GM12873 (cell line): ENCODE measurements around the gene VWA3A.

ENCODE experiments used
- TF ChIP-seq, protein P1 (sequence below): IDR thresholded peaks from 2 replicates; pipeline ENCODE4 v1.5.1; 2012; ENCODE audit warnings: low read depth, mild to moderate bottlenecking, moderate library complexity, low read length, control low read depth; ENCODE audit not compliant: insufficient read depth; ENCODE audit errors: missing control alignments

The VWA3A gene

DNA sequence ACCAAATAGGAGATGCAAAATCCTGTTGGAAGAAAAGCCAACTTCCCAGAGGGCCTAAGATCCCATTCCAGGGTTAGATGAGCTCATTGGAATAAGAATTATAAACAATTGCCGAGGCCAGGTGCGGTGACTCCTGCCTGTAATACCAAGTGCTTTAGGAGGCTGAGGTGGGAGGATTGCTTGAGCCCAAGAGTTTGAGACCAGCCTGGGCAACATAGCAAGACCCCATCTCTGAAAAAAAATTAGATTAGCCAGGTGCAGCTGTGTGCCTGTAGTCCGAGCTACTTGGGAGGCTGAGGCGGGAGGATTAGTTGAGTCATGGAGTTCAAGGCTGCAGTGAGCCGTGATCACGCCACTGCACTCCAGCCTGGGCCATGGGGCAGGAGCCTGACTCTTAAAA lies 52.2 kb downstream of the VWA3A start:
- TF ChIP-seq, protein P1, sequence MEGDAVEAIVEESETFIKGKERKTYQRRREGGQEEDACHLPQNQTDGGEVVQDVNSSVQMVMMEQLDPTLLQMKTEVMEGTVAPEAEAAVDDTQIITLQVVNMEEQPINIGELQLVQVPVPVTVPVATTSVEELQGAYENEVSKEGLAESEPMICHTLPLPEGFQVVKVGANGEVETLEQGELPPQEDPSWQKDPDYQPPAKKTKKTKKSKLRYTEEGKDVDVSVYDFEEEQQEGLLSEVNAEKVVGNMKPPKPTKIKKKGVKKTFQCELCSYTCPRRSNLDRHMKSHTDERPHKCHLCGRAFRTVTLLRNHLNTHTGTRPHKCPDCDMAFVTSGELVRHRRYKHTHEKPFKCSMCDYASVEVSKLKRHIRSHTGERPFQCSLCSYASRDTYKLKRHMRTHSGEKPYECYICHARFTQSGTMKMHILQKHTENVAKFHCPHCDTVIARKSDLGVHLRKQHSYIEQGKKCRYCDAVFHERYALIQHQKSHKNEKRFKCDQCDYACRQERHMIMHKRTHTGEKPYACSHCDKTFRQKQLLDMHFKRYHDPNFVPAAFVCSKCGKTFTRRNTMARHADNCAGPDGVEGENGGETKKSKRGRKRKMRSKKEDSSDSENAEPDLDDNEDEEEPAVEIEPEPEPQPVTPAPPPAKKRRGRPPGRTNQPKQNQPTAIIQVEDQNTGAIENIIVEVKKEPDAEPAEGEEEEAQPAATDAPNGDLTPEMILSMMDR, result no peak

DNA sequence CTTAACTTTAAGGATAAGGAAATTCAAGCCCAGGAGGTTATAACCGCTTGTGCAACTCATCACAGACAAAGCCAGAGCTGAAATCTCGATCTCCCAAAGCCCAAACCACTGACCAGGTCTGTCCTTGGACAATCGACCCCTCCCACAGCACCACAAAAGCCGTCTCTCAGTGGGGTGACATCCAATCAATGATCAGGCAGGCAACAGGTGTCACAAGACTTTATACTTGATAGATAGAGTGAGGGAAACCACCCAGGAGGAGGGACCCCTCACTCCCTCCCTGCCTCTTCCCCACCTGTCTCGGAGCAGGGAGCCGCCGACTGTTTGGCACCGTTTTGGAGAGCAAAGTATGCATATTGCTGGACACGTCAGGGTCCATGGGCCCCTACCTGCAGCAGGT lies 55.5 kb downstream of the VWA3A start:
- TF ChIP-seq, protein P1, result no peak

DNA sequence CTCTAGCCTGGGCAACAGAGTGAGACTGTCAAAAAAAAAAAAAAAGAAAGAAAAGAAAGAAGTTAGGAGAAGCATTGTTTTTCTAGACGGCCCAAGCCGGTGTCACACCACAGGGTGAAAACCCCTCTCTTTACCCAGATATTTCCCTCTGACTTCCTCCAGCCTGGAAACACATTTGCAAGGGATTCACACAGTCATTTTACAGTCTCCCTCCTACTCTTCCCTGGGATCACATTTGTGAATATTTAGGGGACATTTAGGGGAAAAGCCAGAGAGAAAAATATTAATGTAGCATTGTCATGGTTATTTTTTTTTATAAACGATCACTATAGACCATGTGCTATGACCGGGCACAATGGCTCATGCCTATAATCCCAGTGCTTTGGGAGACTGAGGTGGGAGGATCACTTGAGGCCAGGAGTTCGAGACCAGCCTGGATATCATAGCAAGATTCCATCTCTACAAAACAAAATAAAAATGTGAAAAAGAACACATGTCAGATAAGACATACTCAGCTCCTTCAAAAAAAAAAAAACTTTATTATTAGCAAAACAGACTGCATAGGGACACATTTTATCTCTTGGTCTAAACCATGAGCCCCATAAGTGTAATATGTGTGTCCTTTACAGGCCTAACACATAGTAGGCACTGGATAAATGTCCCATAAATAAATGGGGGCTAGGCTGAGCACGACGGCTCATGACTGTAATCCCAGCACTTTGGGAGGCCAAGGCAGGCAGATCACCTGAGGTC lies 59.1 kb downstream of the VWA3A start:
- TF ChIP-seq, protein P1, result no peak

DNA sequence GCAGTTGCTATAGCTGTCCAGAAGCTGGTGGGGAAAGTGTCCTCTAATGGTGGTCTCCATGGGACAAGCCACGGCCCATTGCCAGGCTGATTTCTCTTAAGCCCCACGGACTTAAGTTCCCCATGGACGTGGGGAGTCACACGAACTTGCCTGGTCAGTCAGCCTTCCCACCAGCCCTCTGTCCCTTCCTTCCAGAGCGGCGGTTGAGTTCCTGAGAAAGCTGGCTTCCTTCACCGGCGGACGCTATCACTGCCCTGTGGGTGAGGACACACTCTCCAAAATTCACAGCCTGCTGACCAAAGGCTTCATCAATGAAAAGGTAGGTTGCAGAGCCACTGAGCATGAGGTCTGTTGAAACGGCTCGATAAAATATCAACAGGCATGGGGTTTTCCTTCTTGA lies 60.0 kb downstream of the VWA3A start:
- TF ChIP-seq, protein P1, result no peak

DNA sequence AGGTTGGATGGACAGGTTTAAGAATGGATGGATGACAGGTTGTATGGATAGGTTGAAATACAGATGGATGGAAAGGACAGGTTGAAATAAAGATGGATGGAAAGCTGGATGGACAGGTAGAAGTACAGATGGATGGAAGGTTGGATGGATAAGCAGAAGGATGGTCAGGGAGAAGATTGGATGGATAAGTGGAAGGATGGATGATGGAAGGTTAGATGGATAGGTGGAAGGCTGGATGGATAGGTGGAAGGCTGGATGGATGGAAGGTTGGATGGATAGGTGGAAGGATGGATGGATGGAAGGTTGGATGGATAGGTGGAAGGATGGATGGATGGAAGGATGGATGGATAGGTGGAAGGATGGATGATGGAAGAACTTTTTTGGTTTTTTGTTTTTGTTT lies 69.1 kb downstream of the VWA3A start:
- TF ChIP-seq, protein P1, result no peak

DNA sequence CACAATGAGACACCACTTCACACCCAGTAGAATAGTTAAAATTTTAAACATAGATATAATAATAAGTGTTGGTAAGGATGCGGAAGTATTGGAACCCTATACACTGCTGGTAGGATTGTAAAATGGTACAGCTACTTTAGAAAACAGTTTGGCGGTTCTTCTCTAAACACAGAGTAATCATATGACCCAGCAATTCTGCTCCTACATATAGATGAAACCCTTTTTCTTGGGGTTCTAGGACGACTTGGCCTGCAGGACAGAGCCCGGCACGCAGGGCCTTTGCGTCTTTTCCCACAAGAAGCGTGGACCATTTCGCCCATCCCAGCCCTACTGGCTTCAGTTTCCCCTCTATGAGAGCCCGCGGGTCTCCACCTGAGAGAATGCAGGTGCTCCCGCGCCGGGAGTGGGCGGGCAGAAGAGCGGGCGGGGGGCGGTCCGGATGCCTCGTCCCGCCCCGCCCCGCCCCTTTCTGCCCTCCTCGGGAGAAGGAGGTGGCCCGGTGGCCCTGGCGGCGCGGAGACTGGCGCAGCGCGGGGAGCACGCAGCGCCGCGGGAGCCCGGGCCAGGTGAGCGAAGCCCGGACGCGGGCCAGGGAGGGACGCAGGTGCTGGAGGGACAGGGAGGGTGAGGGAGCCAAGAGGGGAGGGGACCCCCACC lies 69.8 kb downstream of the VWA3A start, which contains the start of gene SDR42E2:
SDR42E2 (plus strand) TSS at position 508 of the 657 bp plus-strand sequence. CDS start 3,077 bp downstream, outside the sequence.
- TF ChIP-seq, protein P1, result no peak

DNA sequence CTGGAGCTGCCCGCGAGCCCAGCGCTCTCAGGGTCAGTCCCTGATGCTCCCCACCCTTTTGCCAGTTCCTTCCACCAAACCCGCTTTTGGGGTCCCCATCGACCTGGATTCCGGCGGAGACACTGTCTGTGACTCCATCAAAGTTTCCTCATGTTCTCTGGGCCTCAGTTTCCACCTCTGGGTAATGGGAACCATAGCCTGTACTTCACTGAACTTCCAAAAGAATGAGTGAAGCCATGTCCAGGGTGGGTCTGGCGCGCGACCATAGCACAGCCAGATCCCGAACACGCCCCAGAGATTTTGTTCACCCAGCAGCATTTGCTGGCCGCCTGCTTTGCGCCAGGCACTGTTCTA lies 70.3 kb downstream of the VWA3A start:
- TF ChIP-seq, protein P1, result no peak
